ENCODE data around the gene S100Z. TPM values are rescaled to one million over a fixed set of nuclear protein-coding genes. Genes with fewer than 3 reads are reported as not detected.
A peak's percentile ranks its signal among the peaks of the same experiment; 100 is the strongest.
"Not testable (repeated sequence)": the region's sequence is repeated elsewhere in the genome, so short reads cannot be mapped to it uniquely, and the experiment has no call there.

The S100Z gene
- total RNA-seq, 2 donors from 2014 or later: not detected

GRCh38 chr5:76851728-76852369, 2.0 kb downstream of the S100Z start:
- TF ChIP-seq CTCF (IDR thresholded peaks at IDR 0.05): no peak
- peak; percentile 63 for DNase-seq (ENCODE audit: low spot score)
- Histone ChIP-seq H3K36me3 (no peaks in the 10 kb centered on the region), H3K4me1 (peaks cover 0 to 14% of the 10 kb centered on the region in 2 donors), H3K4me3 (no peak overlapping the region), H3K27ac (peak overlapping the region; percentile 16 to 20), H3K9me3 (no peaks in the 10 kb centered on the region), H3K27me3 (no peaks in the 10 kb centered on the region)

- Histone ChIP-seq H3K27ac (peak overlapping the region in 1 of 2 donors; percentile 20), H3K9me3 (no peaks in the 10 kb centered on the region), H3K36me3 (no peaks in the 10 kb centered on the region), H3K4me3 (no peak overlapping the region), H3K4me1 (peaks cover 0 to 14% of the 10 kb centered on the region in 2 donors), H3K27me3 (no peaks in the 10 kb centered on the region)
- TF ChIP-seq CTCF (IDR thresholded peaks at IDR 0.05): no peak
- DNase-seq (ENCODE audit: low spot score): no peak
Observed at GRCh38 chr5:76852772-76853171, 3.0 kb downstream of the S100Z start.

GRCh38 chr5:76853741-76854140, 3.9 kb downstream of the S100Z start:
- H3K27me3 ChIP-seq; H3K27ac ChIP-seq; H3K36me3 ChIP-seq; H3K4me3 ChIP-seq; H3K9me3 ChIP-seq; DNase-seq (ENCODE audit: low spot score): not testable (repeated sequence)
- peaks cover 0 to 14% of the 10 kb centered on the region in 2 donors for H3K4me1 ChIP-seq

GRCh38 chr5:76854644-76855043, 4.8 kb downstream of the S100Z start:
- Histone ChIP-seq H3K9me3 (no peaks in the 10 kb centered on the region), H3K36me3 (no peaks in the 10 kb centered on the region), H3K4me3 (no peak overlapping the region), H3K4me1 (peaks cover 0 to 14% of the 10 kb centered on the region in 2 donors), H3K27ac (no peak overlapping the region), H3K27me3 (no peaks in the 10 kb centered on the region)
- no peak for DNase-seq (ENCODE audit: low spot score)
- no peak for TF ChIP-seq CTCF (IDR thresholded peaks at IDR 0.05)

- H3K4me1 ChIP-seq: peaks cover 0 to 14% of the 10 kb centered on the region in 2 donors
- not testable (repeated sequence) for H3K4me3 ChIP-seq; H3K9me3 ChIP-seq; H3K27me3 ChIP-seq; H3K27ac ChIP-seq; DNase-seq (ENCODE audit: low spot score); H3K36me3 ChIP-seq
Observed at GRCh38 chr5:76855501-76855900, 5.7 kb downstream of the S100Z start.

GRCh38 chr5:76855961-76856360, 6.1 kb downstream of the S100Z start:
- Histone ChIP-seq H3K4me3 (no peak overlapping the region), H3K27ac (peak overlapping the region in 1 of 2 donors; percentile 22), H3K27me3 (no peaks in the 10 kb centered on the region), H3K9me3 (no peaks in the 10 kb centered on the region), H3K36me3 (no peaks in the 10 kb centered on the region), H3K4me1 (peaks cover 0 to 14% of the 10 kb centered on the region in 2 donors)
- TF ChIP-seq CTCF (IDR thresholded peaks at IDR 0.05): no peak
- no peak for DNase-seq (ENCODE audit: low spot score)

GRCh38 chr5:76856800-76857199, 7.0 kb downstream of the S100Z start:
- H3K36me3 ChIP-seq; H3K27ac ChIP-seq; DNase-seq (ENCODE audit: low spot score); H3K27me3 ChIP-seq; H3K4me3 ChIP-seq; H3K9me3 ChIP-seq: not testable (repeated sequence)
- peaks cover 0 to 15% of the 10 kb centered on the region in 2 donors for H3K4me1 ChIP-seq
